HepG2 (cell line): ENCODE results near the gene URM1. TPM values are rescaled to one million over a fixed set of nuclear protein-coding genes. Genes with fewer than 3 reads are reported as not detected.

ENCODE experiments used
- CENPT ChIP-seq: sonication (generic); formaldehyde crosslinking; IDR thresholded peaks from 2 replicates; pipeline ENCODE4 v1.8.0; 2022; ENCODE audit warnings: low read depth, mild to moderate bottlenecking, moderate library complexity, missing genetic modification reagents
- ELF4 ChIP-seq: sonication (generic); formaldehyde crosslinking; IDR thresholded peaks from 2 replicates; pipeline ENCODE4 v1.5.0; 2020; ENCODE audit warnings: missing genetic modification reagents, mild to moderate bottlenecking, moderate library complexity, borderline replicate concordance
- HMG20A ChIP-seq: IDR thresholded peaks from 2 replicates; pipeline ENCODE4 v1.6.1; 2016; ENCODE audit warnings: borderline replicate concordance
- HNRNPUL1 ChIP-seq: fragments of 200-400 bp; formaldehyde crosslinking; IDR thresholded peaks from 2 replicates; pipeline ENCODE4 v1.6.1; 2017; ENCODE audit warnings: low read depth, mild to moderate bottlenecking, low read length, moderate library complexity
- KLF12 ChIP-seq: sonication (generic); formaldehyde crosslinking; IDR thresholded peaks from 2 replicates; pipeline ENCODE4 v1.4.0; 2020; ENCODE audit warnings: missing genetic modification reagents, borderline replicate concordance
- MXD4 ChIP-seq: IDR thresholded peaks from 2 replicates; pipeline ENCODE4 v1.6.1; 2016; ENCODE audit warnings: mild to moderate bottlenecking, missing biosample characterization, missing genetic modification reagents
- POLR2AphosphoS2 ChIP-seq: IDR thresholded peaks from 2 replicates; pipeline ENCODE4 v1.6.1; 2011; ENCODE audit warnings: low read depth, low read length, improper control_type of control experiment
- SALL2 ChIP-seq: sonication (generic); formaldehyde crosslinking; IDR thresholded peaks from 2 replicates; pipeline ENCODE4 v1.8.1; 2023; ENCODE audit warnings: mild to moderate bottlenecking, missing genetic modification reagents, inconsistent platforms
- SMAD3 ChIP-seq: sonication (generic); formaldehyde crosslinking; IDR thresholded peaks from 2 replicates; pipeline ENCODE4 v1.4.0; 2020; ENCODE audit warnings: missing genetic modification reagents
- SMYD3 ChIP-seq: sonication (generic); formaldehyde crosslinking; IDR thresholded peaks from 2 replicates; pipeline ENCODE4 v1.8.1; 2023; ENCODE audit warnings: mild to moderate bottlenecking, missing genetic modification reagents
- TCF12 ChIP-seq, 2 experiments: fragments of 450-650 bp in 1 of 2; sonication (generic) in 1 of 2; formaldehyde crosslinking in 1 of 2; IDR thresholded peaks; 2 replicates each; pipeline versions ENCODE4 v1.6.1 to v1.8.0; 2017 to 2022; ENCODE audit warnings: antibody characterized with exemption in 1 of 2, mild to moderate bottlenecking in 1 of 2, missing genetic modification reagents in 1 of 2, moderate library complexity in 1 of 2
- TCF7 ChIP-seq: sonication (generic); IDR thresholded peaks from 2 replicates; pipeline ENCODE4 v1.6.1; 2016; ENCODE audit warnings: antibody characterized with exemption, low read depth
- ZBTB3 ChIP-seq: sonication (generic); formaldehyde crosslinking; IDR thresholded peaks from 2 replicates; pipeline ENCODE4 v1.4.0; 2020; ENCODE audit warnings: low read depth, mild to moderate bottlenecking, moderate library complexity, missing genetic modification reagents, borderline replicate concordance
- ZFP36L1 ChIP-seq: sonication (generic); formaldehyde crosslinking; IDR thresholded peaks from 2 replicates; pipeline ENCODE4 v1.8.0; 2022; ENCODE audit warnings: mild to moderate bottlenecking, missing genetic modification reagents, moderate library complexity
- ZFP82 ChIP-seq: sonication (generic); formaldehyde crosslinking; IDR thresholded peaks from 2 replicates; pipeline ENCODE4 v1.5.1; 2020; ENCODE audit warnings: mild to moderate bottlenecking, missing genetic modification reagents, borderline replicate concordance
- ZNF546 ChIP-seq: sonication (generic); formaldehyde crosslinking; conservative IDR thresholded peaks from 2 replicates; pipeline ENCODE4 v1.8.1; 2023; ENCODE audit warnings: mild to moderate bottlenecking, missing genetic modification reagents
- ZNF549 ChIP-seq: sonication (generic); formaldehyde crosslinking; IDR thresholded peaks from 2 replicates; pipeline ENCODE4 v1.5.0; 2020; ENCODE audit warnings: missing genetic modification reagents
- ZNF775 ChIP-seq: sonication (generic); formaldehyde crosslinking; IDR thresholded peaks from 2 replicates; pipeline ENCODE4 v1.4.0; 2020; ENCODE audit warnings: missing genetic modification reagents, mild to moderate bottlenecking, moderate library complexity, borderline replicate concordance
- ZNF878 ChIP-seq: sonication (generic); formaldehyde crosslinking; IDR thresholded peaks from 2 replicates; pipeline ENCODE4 v1.8.1; 2023; ENCODE audit warnings: mild to moderate bottlenecking, missing genetic modification reagents, moderate library complexity
- polyA plus RNA-seq, 8 experiments: library from polyadenylated mRNA; depleted of rRNA in 3 of 8; stranded (reverse) in 7 of 8; unstranded in 1 of 8; fragments of >200 nt; fragmentation: Illumina TruSeq in 4 of 8; extraction: Trizol in 4 of 8; gene quantifications; 2 replicates each; pipeline versions ENCODE4 v1.2.1 to v1.2.3, GENCODE V29; 2011 to 2016; ENCODE audit warnings: low read depth in 4 of 8, missing spikeins in 1 of 8, mixed read lengths in 1 of 8; ENCODE audit not compliant: insufficient read depth in 1 of 8
- total RNA-seq, 5 experiments: library from RNA; depleted of rRNA; stranded (reverse); fragments of >200 nt; fragmentation: Illumina TruSeq; extraction: Trizol; gene quantifications; 2 replicates each; pipeline ENCODE4 v1.2.3, GENCODE V29; 2016; ENCODE audit warnings: low read depth in 1 of 5
- TF ChIP-seq, protein P1 (sequence below): sonication (generic); formaldehyde crosslinking; IDR thresholded peaks from 2 replicates; pipeline ENCODE4 v1.5.0; 2020; ENCODE audit warnings: missing genetic modification reagents, mild to moderate bottlenecking, borderline replicate concordance
- TF ChIP-seq, protein P2 (sequence below): sonication (generic); formaldehyde crosslinking; IDR thresholded peaks from 2 replicates; pipeline ENCODE4 v1.9.0; 2021; ENCODE audit warnings: missing genetic modification reagents, mild to moderate bottlenecking, borderline replicate concordance
- TF ChIP-seq, protein P3 (sequence below): sonication (generic); formaldehyde crosslinking; conservative IDR thresholded peaks from 2 replicates; pipeline ENCODE4 v1.8.0; 2022; ENCODE audit warnings: missing genetic modification reagents
- TF ChIP-seq, protein P4 (sequence below): sonication (generic); formaldehyde crosslinking; IDR thresholded peaks from 2 replicates; pipeline ENCODE4 v1.9.0; 2021; ENCODE audit warnings: missing genetic modification reagents, borderline replicate concordance

Gene URM1
- total and polyA plus RNA-seq, 2 of the 13 experiments (the other 11 are each of a cell fraction or from before 2014, with no cell fraction given), result 37.1 to 41.3 TPM

DNA sequence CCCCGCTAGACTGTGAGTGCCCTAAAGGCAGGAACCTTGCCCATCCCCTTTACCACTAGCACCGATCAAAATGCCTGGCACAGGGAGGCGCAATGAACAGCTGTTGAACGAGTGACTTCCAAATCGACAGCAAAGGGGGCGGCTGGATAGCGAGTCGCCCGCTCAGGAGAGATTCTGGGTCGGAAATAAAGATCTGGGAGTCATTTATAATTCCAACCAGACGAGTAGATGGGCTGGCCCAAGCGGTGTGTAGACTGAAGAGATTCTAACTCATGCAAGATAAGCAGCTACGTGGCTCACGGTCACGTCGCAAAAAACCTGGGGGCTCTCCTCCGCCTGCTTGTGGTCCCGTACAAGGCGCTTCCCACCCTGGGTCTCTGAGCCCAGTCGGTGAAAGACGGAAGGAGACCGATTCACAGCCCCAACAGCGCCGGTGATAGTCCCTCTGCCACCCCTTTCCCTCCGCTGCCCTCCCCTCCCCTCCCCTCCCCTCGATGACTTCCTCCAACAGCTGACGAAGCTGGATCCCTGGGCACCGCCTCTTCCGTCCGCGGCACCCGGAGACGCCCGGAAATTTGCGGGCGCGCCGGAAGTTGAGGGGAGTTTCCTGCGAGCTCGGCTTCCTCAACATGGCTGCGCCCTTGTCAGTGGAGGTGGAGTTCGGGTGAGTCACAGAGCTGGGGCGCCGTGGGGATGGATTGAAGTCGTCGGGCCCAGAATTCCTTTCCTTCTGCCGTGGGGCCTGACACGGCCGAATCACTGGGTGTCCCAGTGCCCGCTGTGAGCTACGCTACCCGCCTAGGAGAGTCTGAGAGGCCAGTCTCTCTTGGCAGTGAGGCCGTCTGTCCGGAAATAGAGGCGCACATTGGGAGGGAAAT is at the start of gene URM1 (continued):
- TF ChIP-seq, protein P1, sequence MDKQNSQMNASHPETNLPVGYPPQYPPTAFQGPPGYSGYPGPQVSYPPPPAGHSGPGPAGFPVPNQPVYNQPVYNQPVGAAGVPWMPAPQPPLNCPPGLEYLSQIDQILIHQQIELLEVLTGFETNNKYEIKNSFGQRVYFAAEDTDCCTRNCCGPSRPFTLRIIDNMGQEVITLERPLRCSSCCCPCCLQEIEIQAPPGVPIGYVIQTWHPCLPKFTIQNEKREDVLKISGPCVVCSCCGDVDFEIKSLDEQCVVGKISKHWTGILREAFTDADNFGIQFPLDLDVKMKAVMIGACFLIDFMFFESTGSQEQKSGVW (CRISPR knock-in tag), result no peak
- TF ChIP-seq SMYD3 (no peak), ZNF878 (CRISPR knock-in tag) (no peak), ZBTB3 (CRISPR knock-in tag) (no peak), ZFP82 (CRISPR knock-in tag) (no peak), ZNF775 (CRISPR knock-in tag) (no peak), HMG20A (CRISPR knock-in tag) (no peak), ZNF549 (CRISPR knock-in tag) (no peak), TCF7 (no peak), CENPT (CRISPR knock-in tag) (no peak), TCF12 (IDR thresholded peaks at IDR 0.05) (no peak), TCF12 (CRISPR knock-in tag; IDR thresholded peaks at IDR 0.05) (no peak), ZFP36L1 (CRISPR knock-in tag) (no peak), ELF4 (CRISPR knock-in tag) (peak; percentile 30; the same call in 1 of the 2 replicates), SALL2 (no peak), POLR2AphosphoS2 (no peak), SMAD3 (CRISPR knock-in tag) (no peak), KLF12 (no peak), HNRNPUL1 (no peak), MXD4 (CRISPR knock-in tag) (peak; percentile 28; the same call in 1 of the 2 replicates), ZNF546 (CRISPR knock-in tag) (no peak; the same call in 1 of the 2 replicates)
- TF ChIP-seq, protein P2, sequence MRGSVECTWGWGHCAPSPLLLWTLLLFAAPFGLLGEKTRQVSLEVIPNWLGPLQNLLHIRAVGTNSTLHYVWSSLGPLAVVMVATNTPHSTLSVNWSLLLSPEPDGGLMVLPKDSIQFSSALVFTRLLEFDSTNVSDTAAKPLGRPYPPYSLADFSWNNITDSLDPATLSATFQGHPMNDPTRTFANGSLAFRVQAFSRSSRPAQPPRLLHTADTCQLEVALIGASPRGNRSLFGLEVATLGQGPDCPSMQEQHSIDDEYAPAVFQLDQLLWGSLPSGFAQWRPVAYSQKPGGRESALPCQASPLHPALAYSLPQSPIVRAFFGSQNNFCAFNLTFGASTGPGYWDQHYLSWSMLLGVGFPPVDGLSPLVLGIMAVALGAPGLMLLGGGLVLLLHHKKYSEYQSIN, result no peak
- TF ChIP-seq, protein P3, sequence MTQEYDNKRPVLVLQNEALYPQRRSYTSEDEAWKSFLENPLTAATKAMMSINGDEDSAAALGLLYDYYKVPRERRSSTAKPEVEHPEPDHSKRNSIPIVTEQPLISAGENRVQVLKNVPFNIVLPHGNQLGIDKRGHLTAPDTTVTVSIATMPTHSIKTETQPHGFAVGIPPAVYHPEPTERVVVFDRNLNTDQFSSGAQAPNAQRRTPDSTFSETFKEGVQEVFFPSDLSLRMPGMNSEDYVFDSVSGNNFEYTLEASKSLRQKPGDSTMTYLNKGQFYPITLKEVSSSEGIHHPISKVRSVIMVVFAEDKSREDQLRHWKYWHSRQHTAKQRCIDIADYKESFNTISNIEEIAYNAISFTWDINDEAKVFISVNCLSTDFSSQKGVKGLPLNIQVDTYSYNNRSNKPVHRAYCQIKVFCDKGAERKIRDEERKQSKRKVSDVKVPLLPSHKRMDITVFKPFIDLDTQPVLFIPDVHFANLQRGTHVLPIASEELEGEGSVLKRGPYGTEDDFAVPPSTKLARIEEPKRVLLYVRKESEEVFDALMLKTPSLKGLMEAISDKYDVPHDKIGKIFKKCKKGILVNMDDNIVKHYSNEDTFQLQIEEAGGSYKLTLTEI (CRISPR knock-in tag), result no peak
- TF ChIP-seq, protein P4, sequence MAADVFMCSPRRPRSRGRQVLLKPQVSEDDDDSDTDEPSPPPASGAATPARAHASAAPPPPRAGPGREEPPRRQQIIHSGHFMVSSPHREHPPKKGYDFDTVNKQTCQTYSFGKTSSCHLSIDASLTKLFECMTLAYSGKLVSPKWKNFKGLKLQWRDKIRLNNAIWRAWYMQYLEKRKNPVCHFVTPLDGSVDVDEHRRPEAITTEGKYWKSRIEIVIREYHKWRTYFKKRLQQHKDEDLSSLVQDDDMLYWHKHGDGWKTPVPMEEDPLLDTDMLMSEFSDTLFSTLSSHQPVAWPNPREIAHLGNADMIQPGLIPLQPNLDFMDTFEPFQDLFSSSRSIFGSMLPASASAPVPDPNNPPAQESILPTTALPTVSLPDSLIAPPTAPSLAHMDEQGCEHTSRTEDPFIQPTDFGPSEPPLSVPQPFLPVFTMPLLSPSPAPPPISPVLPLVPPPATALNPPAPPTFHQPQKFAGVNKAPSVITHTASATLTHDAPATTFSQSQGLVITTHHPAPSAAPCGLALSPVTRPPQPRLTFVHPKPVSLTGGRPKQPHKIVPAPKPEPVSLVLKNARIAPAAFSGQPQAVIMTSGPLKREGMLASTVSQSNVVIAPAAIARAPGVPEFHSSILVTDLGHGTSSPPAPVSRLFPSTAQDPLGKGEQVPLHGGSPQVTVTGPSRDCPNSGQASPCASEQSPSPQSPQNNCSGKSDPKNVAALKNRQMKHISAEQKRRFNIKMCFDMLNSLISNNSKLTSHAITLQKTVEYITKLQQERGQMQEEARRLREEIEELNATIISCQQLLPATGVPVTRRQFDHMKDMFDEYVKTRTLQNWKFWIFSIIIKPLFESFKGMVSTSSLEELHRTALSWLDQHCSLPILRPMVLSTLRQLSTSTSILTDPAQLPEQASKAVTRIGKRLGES, result no peak
